Keratinocyte (primary cell): ENCODE measurements around the gene SIPA1L3.
"Not testable (repeated sequence)": the region's sequence is repeated elsewhere in the genome, so short reads cannot be mapped to it uniquely, and the experiment has no call there.

Experiments
- EZH2 ChIP-seq: IDR thresholded peaks from one replicate; pipeline ENCODE4 v1.6.1; 2012; ENCODE audit warnings: inconsistent platforms, mild to moderate bottlenecking, low read length, moderate library complexity
- TF ChIP-seq, protein P1 (sequence below), 3 experiments: IDR thresholded peaks in 1 of 3; conservative IDR thresholded peaks in 1 of 3; optimal IDR thresholded peaks in 1 of 3; 2 replicates in 2 of 3; 3 replicates in 1 of 3; pipeline versions ENCODE3 to v1.5.1; 2011; ENCODE audit warnings: low read length in 3 of 3, mild to moderate bottlenecking in 3 of 3, moderate library complexity in 2 of 3, control low read depth in 1 of 3, inconsistent platforms in 1 of 3; ENCODE audit not compliant: insufficient read depth in 2 of 3; ENCODE audit errors: extremely low read depth in 1 of 3

DNA sequence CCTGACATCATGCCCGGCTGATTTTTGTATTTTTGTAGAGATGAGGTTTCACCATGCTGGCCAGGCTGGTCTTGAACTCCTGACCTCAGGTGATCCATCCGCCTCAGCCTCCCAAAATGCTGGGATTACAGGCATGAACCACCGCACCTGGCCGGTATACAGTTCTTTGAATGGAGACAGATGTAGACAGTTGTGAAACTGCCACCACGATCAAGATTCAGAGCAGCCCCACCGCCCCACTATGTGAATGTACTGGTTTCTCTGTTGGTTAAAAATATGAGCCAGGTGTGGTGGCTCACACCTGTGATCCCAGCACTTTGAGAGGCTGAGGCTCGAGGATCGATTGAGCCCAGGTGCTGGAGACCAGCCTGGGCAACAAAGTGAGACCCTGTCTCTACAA lies 123.0 kb downstream of the SIPA1L3 start:
- TF ChIP-seq, protein P1, sequence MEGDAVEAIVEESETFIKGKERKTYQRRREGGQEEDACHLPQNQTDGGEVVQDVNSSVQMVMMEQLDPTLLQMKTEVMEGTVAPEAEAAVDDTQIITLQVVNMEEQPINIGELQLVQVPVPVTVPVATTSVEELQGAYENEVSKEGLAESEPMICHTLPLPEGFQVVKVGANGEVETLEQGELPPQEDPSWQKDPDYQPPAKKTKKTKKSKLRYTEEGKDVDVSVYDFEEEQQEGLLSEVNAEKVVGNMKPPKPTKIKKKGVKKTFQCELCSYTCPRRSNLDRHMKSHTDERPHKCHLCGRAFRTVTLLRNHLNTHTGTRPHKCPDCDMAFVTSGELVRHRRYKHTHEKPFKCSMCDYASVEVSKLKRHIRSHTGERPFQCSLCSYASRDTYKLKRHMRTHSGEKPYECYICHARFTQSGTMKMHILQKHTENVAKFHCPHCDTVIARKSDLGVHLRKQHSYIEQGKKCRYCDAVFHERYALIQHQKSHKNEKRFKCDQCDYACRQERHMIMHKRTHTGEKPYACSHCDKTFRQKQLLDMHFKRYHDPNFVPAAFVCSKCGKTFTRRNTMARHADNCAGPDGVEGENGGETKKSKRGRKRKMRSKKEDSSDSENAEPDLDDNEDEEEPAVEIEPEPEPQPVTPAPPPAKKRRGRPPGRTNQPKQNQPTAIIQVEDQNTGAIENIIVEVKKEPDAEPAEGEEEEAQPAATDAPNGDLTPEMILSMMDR (optimal IDR thresholded peaks at IDR 0.05 in 1 of 3, IDR thresholded peaks at IDR 0.05 in 1 of 3, conservative IDR thresholded peaks at IDR 0.05 in 1 of 3; ENCODE audit: extremely low read depth in 1 of 3, insufficient read depth in 2 of 3, low read length in 3 of 3), result not testable (repeated sequence)
- not testable (repeated sequence) for TF ChIP-seq EZH2
